CD4-positive, alpha-beta T cell treated with Interleukin-17A for 1 hour (primary cell): ENCODE results near the gene EDEM2.
A peak's percentile ranks its signal among the peaks of the same experiment; 100 is the strongest.
"Not testable (repeated sequence)": the region's sequence is repeated elsewhere in the genome, so short reads cannot be mapped to it uniquely, and the experiment has no call there.

Experiments used
- DNase-seq: peaks from one replicate; pipeline ENCODE4 v3.0.0-alpha.2; 2020

The EDEM2 gene

DNA sequence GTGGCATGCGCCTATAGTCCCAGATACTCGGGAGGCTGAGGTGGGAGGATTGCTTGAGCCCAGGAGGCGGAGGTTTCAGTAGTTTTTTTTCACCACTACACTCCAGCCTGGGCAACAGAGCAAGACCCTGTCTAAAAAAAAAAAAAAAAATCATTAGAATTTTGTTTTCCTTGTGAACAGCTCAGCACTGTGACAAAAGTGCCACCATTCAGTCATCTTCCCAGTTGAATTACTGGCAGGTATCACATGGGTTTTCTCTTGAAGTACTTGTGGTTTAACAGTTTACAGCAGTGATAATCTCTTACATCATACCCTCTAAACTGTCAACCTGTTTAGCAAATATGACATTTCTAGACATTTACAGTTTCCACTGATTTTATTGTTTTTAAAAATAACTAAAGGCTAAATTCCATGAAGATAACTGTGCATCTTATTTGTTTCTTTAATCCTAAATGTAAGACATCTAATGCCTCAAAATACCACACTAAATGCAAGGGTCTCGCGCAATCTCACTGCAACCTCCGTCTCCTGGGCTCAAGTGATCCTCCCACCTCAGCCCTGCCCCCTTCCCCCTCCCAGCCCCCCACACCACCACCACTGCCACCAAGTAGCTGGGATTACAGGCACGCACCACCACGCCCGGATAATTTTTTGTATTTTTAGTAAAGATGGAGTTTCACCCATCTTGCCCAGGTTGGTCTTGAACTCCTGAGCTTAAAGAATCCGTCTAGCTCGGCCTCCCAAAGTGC is 61.5 kb downstream of the EDEM2 start:
- peak; percentile 40 for DNase-seq

GRCh38 chr20:35084998-35085397 is 62.1 kb downstream of the EDEM2 start:
- DNase-seq = no peak

GRCh38 chr20:35080348-35080642 is 66.8 kb downstream of the EDEM2 start:
- DNase-seq = not testable (repeated sequence)

DNA sequence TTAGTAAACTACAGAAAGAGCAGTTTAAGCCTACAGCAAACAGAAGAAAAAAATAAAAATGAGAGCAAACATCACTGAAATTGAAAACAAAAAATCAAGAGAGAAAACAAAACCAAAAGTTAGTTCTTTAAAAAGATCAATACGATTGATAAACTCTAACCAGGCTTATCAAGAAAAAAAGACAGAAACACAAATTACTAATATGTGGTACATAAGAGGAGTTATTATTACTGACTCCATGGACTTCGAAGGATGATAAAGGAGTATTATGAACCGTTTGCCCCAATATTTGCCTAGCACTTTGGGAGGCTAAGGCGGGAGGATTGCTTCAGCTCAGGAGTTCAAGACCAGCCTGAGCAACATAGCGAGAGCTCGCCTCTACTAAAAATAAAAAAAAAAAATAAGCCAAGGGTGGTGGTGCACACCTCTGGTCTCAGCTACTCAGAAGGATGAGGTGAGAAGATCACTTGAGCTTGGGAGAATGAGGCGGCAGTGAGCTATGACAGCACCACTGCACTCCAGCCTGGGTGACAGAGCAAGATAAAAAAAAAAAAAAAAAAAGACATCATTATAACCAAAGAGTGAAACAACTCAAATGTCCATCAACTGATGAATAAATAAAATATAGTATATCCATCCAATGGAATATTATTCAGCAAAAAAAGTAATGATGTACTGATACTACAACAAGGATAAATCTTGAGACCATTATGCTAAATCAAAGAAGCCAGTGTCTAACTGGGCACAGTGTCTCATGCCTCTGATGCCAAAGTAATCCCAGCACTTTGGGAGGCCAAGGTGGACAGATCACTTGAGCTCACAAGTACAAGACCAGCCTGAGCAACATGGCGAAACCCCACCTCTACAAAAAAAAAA is 67.4 kb downstream of the EDEM2 start:
- DNase-seq = no peak

- no peak for DNase-seq
These were observed 69.3 kb downstream of the EDEM2 start for GRCh38 chr20:35077872-35078271.

- DNase-seq = no peak
These were observed 69.8 kb downstream of the EDEM2 start for GRCh38 chr20:35077341-35077740.

DNA sequence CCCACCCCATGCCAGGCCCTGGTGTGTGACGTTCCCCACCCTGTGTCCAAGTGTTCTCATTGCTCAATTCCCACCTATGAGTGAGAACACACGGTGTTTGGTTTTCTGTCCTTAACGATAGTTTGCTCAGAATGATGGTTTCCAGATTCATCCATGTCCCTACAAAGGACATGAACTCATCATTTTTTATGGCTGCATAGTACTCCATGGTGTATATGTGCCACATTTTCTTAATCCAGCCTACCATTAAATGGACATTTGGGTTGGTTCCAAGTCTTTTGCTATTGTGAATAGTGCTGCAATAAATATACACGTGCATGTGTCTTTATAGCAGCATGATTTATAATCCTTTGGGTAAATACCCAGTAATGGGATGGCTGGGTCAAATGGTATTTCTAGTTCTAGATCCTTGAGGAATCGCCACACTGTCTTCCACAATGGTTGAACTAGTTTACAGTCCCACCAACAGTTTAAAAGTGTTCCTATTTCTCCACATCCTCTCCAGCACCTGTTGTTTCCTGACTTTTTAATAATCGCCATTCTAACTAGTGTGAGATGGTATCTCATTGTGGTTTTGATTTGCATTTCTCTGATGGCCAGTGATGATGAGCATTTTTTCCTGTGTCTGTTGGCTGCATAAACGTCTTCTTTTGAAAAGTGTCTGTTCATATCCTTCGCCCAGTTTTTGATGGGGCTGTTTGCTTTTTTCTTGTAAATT is 75.5 kb downstream of the EDEM2 start:
- DNase-seq = not testable (repeated sequence)

- DNase-seq = no peak
These were observed 80.9 kb downstream of the EDEM2 start for GRCh38 chr20:35066194-35066593.
